Retinal pigment epithelial cell (primary cell): ENCODE measurements around the gene MARK1.

Source experiments
- DNase-seq: peaks from one replicate; pipeline ENCODE4 v3.0.0-alpha.2; 2010; ENCODE audit warnings: low read depth
- H3K4me3 ChIP-seq: 2 replicates; pipeline ENCODE4 v1.5.1; 2011; ENCODE audit warnings: mild to moderate bottlenecking, low read length, control low read depth, moderate library complexity
- CTCF ChIP-seq: conservative IDR thresholded peaks from 2 replicates; pipeline ENCODE4 v1.5.1; 2011; ENCODE audit warnings: low read depth, low read length, control low read depth, inconsistent platforms

Gene MARK1

GRCh38 chr1:220701974-220702373, 174.0 kb downstream of the MARK1 start:
- no peak overlapping the region for H3K4me3 ChIP-seq
- TF ChIP-seq CTCF: no peak
- DNase-seq: no peak

- no peak for TF ChIP-seq CTCF
- no peak overlapping the region for H3K4me3 ChIP-seq
These were observed 174.9 kb downstream of the MARK1 start for GRCh38 chr1:220702733-220703270.

GRCh38 chr1:220703305-220703704, 175.4 kb downstream of the MARK1 start:
- TF ChIP-seq CTCF: no peak
- no peak for DNase-seq
- H3K4me3 ChIP-seq: no peak overlapping the region

More at GRCh38 chr1:220702733-220703270, 174.9 kb downstream of the MARK1 start:
- no peak for DNase-seq

GRCh38 chr1:220705782-220706181, 177.8 kb downstream of the MARK1 start:
- no peak for DNase-seq
- H3K4me3 ChIP-seq: no peak overlapping the region
- TF ChIP-seq CTCF: no peak

- DNase-seq: no peak
- H3K4me3 ChIP-seq: no peak overlapping the region
- no peak for TF ChIP-seq CTCF
These were observed 178.5 kb downstream of the MARK1 start for GRCh38 chr1:220706480-220706879.

GRCh38 chr1:220707160-220707559, 179.2 kb downstream of the MARK1 start:
- no peak for DNase-seq
- no peak for TF ChIP-seq CTCF
- H3K4me3 ChIP-seq: no peak overlapping the region

- no peak overlapping the region for H3K4me3 ChIP-seq
- no peak for TF ChIP-seq CTCF
- DNase-seq: no peak
These were observed 180.3 kb downstream of the MARK1 start for GRCh38 chr1:220708244-220708643.
